ENCODE results near the gene RAB10.
"Not testable (repeated sequence)": the region's sequence is repeated elsewhere in the genome, so short reads cannot be mapped to it uniquely, and the experiment has no call there.

The RAB10 gene

DNA sequence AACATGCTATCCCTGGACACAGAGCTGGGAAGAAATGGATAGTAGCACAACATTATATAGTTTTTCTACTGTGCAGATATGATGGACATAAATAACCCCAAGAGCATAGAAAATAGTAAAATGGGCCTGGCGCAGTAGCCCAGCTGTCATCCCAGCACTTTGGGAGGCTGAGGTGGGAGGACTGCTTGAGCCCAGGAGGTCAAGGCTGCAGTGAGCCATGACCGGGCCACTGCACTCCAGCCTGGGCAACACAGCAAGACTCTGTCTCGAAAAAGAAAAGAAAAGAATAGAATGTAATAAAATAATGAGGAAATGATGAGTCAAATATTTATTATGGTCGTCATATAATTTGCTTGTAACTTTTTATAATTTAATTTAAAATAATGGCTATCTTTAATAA lies 131.5 kb downstream of the RAB10 start:
- no peak for ATAC-seq (ENCODE audit: low read depth)

DNA sequence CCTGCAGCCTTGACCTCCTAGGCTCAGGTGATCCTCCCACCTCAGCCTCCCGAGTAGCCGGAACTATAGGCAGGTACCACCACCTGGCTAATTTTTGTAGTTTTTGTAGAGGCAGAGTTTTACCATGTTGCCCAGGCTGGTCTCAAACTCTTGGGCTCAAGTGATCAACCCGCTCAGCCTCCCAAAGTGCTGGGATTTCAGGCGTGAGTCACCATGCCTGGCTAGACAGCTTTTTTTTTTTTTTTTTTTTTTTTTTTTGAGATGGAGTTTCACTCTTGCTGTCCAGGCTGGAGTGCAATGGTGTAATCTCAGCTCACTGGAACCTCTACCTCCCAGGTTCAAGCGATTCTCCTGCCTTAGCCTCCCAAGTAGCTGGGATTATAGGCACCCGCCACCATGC lies 132.7 kb downstream of the RAB10 start:
- not testable (repeated sequence) for H3K9me3 ChIP-seq (ENCODE audit: severe bottlenecking); H3K27me3 ChIP-seq (ENCODE audit: insufficient read depth, poor library complexity, severe bottlenecking); DNase-seq (ENCODE audit: low spot score); H3K4me1 ChIP-seq (ENCODE audit: insufficient read depth, poor library complexity, severe bottlenecking); ATAC-seq (ENCODE audit: low read depth); H3K36me3 ChIP-seq (ENCODE audit: low read depth); H3K4me3 ChIP-seq (ENCODE audit: severe bottlenecking); H3K27ac ChIP-seq (ENCODE audit: poor library complexity, severe bottlenecking)

More for the DNA sequence above, 131.5 kb downstream of the RAB10 start:
- TF ChIP-seq, protein P1, sequence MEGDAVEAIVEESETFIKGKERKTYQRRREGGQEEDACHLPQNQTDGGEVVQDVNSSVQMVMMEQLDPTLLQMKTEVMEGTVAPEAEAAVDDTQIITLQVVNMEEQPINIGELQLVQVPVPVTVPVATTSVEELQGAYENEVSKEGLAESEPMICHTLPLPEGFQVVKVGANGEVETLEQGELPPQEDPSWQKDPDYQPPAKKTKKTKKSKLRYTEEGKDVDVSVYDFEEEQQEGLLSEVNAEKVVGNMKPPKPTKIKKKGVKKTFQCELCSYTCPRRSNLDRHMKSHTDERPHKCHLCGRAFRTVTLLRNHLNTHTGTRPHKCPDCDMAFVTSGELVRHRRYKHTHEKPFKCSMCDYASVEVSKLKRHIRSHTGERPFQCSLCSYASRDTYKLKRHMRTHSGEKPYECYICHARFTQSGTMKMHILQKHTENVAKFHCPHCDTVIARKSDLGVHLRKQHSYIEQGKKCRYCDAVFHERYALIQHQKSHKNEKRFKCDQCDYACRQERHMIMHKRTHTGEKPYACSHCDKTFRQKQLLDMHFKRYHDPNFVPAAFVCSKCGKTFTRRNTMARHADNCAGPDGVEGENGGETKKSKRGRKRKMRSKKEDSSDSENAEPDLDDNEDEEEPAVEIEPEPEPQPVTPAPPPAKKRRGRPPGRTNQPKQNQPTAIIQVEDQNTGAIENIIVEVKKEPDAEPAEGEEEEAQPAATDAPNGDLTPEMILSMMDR (IDR thresholded peaks at IDR 0.05; ENCODE audit: poor library complexity, severe bottlenecking) = no peak
- H3K27me3 ChIP-seq (ENCODE audit: insufficient read depth, poor library complexity, severe bottlenecking) = no peaks in the 10 kb centered on the region
- no peak overlapping the region for H3K4me3 ChIP-seq (ENCODE audit: severe bottlenecking)
- H3K4me1 ChIP-seq (ENCODE audit: insufficient read depth, poor library complexity, severe bottlenecking) = no peaks in the 10 kb centered on the region
- H3K9me3 ChIP-seq (ENCODE audit: severe bottlenecking) = no peaks in the 10 kb centered on the region
- H3K36me3 ChIP-seq (ENCODE audit: low read depth) = no peaks in the 10 kb centered on the region
- DNase-seq (ENCODE audit: low spot score) = no peak
- H3K27ac ChIP-seq (ENCODE audit: poor library complexity, severe bottlenecking) = no peak overlapping the region

DNA sequence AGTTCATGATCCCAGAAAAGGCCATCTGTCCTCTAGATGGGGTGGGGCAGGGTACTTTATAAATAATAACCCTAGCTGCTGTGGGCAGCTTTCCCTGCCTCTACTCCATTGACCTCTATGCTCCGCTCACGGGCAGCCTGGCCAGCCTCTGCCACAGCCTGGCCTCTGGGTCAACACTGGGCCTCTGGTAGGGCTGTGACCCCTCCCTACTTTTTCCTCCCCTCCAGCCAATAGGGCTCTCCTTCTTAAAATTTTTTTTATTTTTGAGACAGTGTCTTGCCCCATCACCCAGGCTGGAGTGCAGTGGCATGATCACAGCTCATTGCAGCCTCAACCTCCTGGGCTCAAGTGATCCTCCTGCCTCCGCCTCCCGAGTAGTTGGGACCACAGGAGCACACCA lies 134.9 kb downstream of the RAB10 start:
- Histone ChIP-seq H3K4me1 (ENCODE audit: insufficient read depth, poor library complexity, severe bottlenecking) (no peaks in the 10 kb centered on the region), H3K4me3 (ENCODE audit: severe bottlenecking) (no peak overlapping the region), H3K27me3 (ENCODE audit: insufficient read depth, poor library complexity, severe bottlenecking) (no peaks in the 10 kb centered on the region), H3K27ac (ENCODE audit: poor library complexity, severe bottlenecking) (no peak overlapping the region), H3K36me3 (ENCODE audit: low read depth) (no peaks in the 10 kb centered on the region), H3K9me3 (ENCODE audit: severe bottlenecking) (no peaks in the 10 kb centered on the region)
- TF ChIP-seq, protein P1 (IDR thresholded peaks at IDR 0.05; ENCODE audit: poor library complexity, severe bottlenecking) = no peak
- DNase-seq (ENCODE audit: low spot score) (no peak), ATAC-seq (ENCODE audit: low read depth) (no peak)

DNA sequence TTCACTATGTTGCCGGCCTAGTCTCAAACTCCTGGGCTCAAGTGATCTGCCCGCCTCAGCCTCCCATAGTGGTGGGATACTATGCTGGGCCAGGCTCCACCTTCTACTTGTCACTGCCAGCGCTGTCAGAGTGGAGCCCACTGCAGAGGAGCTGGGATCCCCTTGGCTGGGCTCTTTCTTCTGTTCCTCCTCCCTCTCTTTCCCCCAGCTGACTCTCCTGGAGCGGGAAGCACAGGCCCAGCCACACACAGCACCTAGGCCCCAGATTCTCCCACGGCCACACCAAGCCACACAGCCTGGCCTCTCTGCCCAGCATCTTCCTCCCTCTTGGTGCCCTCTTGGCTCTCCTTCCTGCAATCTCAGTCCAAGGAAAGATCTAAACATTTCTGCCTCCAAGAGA lies 135.3 kb downstream of the RAB10 start:
- ATAC-seq (ENCODE audit: low read depth) = no peak
- no peaks in the 10 kb centered on the region for H3K9me3 ChIP-seq (ENCODE audit: severe bottlenecking)
- no peak overlapping the region for H3K4me3 ChIP-seq (ENCODE audit: severe bottlenecking)
- no peak for DNase-seq (ENCODE audit: low spot score)
- H3K27me3 ChIP-seq (ENCODE audit: insufficient read depth, poor library complexity, severe bottlenecking) = no peaks in the 10 kb centered on the region
- no peaks in the 10 kb centered on the region for H3K36me3 ChIP-seq (ENCODE audit: low read depth)
- no peak overlapping the region for H3K27ac ChIP-seq (ENCODE audit: poor library complexity, severe bottlenecking)
- no peaks in the 10 kb centered on the region for H3K4me1 ChIP-seq (ENCODE audit: insufficient read depth, poor library complexity, severe bottlenecking)
- TF ChIP-seq, protein P1 (IDR thresholded peaks at IDR 0.05; ENCODE audit: poor library complexity, severe bottlenecking) = no peak

DNA sequence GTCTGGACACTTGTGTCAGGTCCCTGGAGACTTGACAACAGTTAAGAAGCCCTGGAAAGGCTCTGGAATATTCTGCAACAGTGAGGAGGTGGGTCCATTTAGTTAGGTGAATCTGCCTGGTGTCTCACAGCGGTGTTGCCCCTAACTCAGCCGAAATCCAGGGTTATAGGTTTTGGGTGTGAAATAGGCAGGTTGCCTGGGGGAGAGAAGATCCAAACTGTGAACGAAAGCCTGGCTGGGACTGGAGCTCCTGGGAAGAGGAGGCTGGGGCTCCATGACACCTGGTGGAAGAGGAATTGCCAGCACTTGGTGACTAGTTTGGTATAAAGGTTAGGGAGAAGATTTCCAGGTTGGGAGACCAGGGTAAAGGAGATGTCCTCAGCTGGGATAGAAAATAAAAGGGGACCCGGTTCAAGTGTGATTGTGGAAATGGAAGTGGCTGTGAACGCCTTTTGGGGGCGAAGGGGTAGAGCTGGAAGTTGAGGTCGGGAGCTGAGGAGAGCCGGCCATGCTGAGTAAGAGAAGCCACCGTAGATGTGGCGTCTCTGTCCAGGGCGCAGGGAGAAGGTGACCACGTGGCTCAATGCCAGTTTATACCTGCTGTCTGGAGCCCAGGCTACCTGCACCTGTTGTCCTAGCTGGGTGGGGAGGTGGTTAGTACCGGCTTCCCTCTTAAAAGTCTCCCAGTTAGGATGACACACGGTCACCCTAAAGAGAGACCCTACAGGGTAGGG lies 136.0 kb downstream of the RAB10 start:
- no peaks in the 10 kb centered on the region for H3K36me3 ChIP-seq (ENCODE audit: low read depth)
- TF ChIP-seq, protein P1 (IDR thresholded peaks at IDR 0.05; ENCODE audit: poor library complexity, severe bottlenecking) = no peak
- ATAC-seq (ENCODE audit: low read depth) (no peak), DNase-seq (ENCODE audit: low spot score) (no peak)
- no peak overlapping the region for H3K27ac ChIP-seq (ENCODE audit: poor library complexity, severe bottlenecking)
- H3K4me3 ChIP-seq (ENCODE audit: severe bottlenecking) = no peak overlapping the region
- no peaks in the 10 kb centered on the region for H3K4me1 ChIP-seq (ENCODE audit: insufficient read depth, poor library complexity, severe bottlenecking)
- H3K9me3 ChIP-seq (ENCODE audit: severe bottlenecking) = no peaks in the 10 kb centered on the region
- no peaks in the 10 kb centered on the region for H3K27me3 ChIP-seq (ENCODE audit: insufficient read depth, poor library complexity, severe bottlenecking)
